Stimulated activated CD8-positive, alpha-beta memory T cell treated with anti-CD3 and anti-CD28 coated beads, Interleukin-4, amount 100 ng/mL, for 48 hours (primary cell): ENCODE data around the gene TGFA.

Experiments
- DNase-seq: peaks from one replicate; pipeline ENCODE4 v3.0.0-alpha.2; 2020

Gene TGFA

GRCh38 chr2:70403267-70404053, 150.2 kb downstream of the TGFA start:
- no peak for DNase-seq

GRCh38 chr2:70400539-70400938, 153.1 kb downstream of the TGFA start:
- DNase-seq = no peak

GRCh38 chr2:70399046-70399445, 154.6 kb downstream of the TGFA start:
- DNase-seq = no peak
